Astrocyte of the cerebellum (primary cell): ENCODE data around the gene TMEM86B.

Experiments
- DNase-seq: peaks from one replicate; pipeline ENCODE4 v3.0.0-alpha.2; 2011; ENCODE audit warnings: low read depth
- H3K4me3 ChIP-seq: 2 replicates; pipeline ENCODE4 v1.5.1; 2011; ENCODE audit warnings: mild to moderate bottlenecking, low read depth, low read length, moderate library complexity
- CTCF ChIP-seq: IDR thresholded peaks from 2 replicates; pipeline ENCODE4 v1.5.1; 2012; ENCODE audit warnings: low read length, low read depth, moderate library complexity, mild to moderate bottlenecking; ENCODE audit errors: missing control alignments
- in situ Hi-C: cut with HindIII; loops from 2 replicates; pipeline ENCODE4 v1.10.0; 2017; ENCODE audit warnings: low sequenced_read_pairs

Gene TMEM86B

GRCh38 chr19:55242517-55242916 lies 14.0 kb upstream of the TMEM86B start:
- no peak for DNase-seq
- TF ChIP-seq CTCF = no peak
- in situ Hi-C loops = no loop called here
- no peak overlapping the region for H3K4me3 ChIP-seq

GRCh38 chr19:55241935-55242464 lies 13.4 kb upstream of the TMEM86B start:
- no peak for DNase-seq
- no peak for TF ChIP-seq CTCF
- no peak overlapping the region for H3K4me3 ChIP-seq
- in situ Hi-C loops = no loop called here

GRCh38 chr19:55241143-55241934 lies 12.8 kb upstream of the TMEM86B start:
- in situ Hi-C loops = no loop called here
- DNase-seq = no peak
- no peak overlapping the region for H3K4me3 ChIP-seq
- no peak for TF ChIP-seq CTCF

GRCh38 chr19:55240713-55241020 lies 12.1 kb upstream of the TMEM86B start:
- no peak overlapping the region for H3K4me3 ChIP-seq
- DNase-seq = no peak
- no peak for TF ChIP-seq CTCF
- in situ Hi-C loops = no loop called here

- no peak for DNase-seq
- H3K4me3 ChIP-seq = no peak overlapping the region
- TF ChIP-seq CTCF = no peak
- in situ Hi-C loops = no loop called here
These were observed 10.4 kb upstream of the TMEM86B start for GRCh38 chr19:55239004-55239403.

GRCh38 chr19:55238030-55238429 lies 9.5 kb upstream of the TMEM86B start:
- no peak overlapping the region for H3K4me3 ChIP-seq
- DNase-seq = no peak
- in situ Hi-C loops = no loop called here
- TF ChIP-seq CTCF = no peak
